Bone marrow (tissue), 2 donors: ENCODE results near the gene PARVA.

ENCODE experiments used
- DNase-seq, 2 donors: peaks; one replicate each; lab custom pipeline; 2025; lab: John Stamatoyannopoulos, UW

PARVA gene

DNA sequence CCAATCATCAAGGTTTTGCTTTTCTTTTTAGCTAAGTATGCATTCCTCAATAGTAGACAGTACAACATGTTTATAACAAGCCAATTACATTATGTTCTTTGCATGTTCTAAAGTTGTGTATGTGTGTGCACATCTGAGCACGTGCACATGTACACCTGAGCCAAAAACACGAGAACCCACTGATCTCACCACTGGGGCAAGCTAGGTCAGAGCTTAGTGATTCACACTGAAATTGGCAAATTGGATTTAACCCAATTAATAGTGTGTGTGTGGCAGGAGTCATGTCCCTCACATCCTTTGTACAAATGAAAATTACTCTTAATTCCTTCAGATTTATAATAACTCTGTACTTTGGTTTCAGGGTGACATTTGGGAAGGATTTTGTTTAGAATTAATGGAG, 151.1 kb downstream of the PARVA start:
- DNase-seq, result no peak

DNA sequence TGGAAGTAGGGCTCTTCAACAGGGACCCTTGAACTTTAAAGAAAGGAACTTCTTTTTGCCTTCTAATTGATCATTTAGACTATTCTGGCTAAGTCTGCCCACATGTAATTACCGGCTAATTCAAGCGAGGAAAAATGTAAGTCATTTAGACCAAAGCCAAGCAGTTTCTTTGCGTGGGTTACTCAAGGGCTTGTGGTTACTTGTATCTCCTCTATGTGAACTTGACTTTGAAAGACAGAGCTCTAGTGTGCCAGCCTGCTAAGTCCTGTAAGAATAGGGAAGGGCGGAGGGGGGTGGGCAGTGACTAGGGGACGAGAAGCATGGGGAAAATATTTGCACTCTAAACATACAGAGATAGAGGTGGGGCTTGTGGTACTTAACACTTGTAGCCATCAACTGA, 151.7 kb downstream of the PARVA start:
- no peak for DNase-seq

DNA sequence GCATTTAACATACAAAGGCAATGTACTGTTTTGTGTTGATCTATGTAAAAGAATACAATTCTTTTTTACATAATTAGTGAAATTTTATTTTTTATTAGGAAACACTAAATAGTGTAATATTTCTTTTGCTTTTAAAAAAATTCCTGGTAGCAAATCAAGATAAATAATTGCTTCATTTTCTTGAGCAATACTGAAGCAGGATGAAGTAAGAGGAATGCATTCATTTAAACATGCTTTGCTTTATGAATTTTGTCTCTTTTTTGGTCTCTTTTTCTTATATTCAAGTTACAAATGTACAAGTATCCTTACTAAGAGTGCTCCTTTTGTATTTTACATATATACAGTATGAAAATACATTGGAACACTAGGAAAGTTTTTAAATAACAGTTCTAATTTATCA, 152.4 kb downstream of the PARVA start:
- DNase-seq, result no peak

DNA sequence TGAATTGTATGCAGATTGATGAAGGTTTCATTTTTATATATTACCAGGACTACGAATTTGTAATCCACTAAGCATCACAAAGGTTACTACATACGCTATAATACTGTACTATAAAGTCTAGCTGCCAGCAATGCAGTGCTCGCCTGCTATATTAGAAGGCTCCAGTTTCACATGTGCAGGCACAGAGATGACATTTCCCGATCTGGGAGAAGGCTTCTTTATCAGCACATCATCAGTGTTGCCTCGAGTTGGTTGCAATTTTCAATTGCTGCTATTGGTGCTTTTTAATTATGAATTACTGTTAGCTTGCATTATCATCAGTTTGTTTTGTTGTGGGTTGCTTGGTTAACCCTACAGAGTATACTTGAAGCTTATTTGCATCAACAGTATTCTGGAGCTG, 153.6 kb downstream of the PARVA start:
- no peak for DNase-seq

DNA sequence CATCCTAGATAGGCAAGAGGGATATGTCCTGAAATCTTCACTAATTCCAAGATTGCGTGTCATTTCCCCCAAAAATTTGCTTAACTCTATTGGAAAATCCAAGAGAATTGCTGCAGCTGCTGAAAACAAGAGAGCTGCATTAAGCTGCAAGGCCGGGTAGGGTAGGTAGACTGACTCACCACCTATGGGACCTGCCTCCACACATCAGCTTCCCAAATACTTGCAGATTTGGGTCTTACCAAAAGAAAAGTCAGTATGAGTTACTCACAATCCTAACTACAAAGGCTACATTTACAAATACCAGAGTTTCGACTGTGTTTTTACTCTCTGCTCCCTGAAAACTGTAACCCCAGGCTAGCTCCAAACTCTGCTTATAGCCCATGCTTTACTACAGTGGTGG, 154.3 kb downstream of the PARVA start:
- DNase-seq, result no peak

DNA sequence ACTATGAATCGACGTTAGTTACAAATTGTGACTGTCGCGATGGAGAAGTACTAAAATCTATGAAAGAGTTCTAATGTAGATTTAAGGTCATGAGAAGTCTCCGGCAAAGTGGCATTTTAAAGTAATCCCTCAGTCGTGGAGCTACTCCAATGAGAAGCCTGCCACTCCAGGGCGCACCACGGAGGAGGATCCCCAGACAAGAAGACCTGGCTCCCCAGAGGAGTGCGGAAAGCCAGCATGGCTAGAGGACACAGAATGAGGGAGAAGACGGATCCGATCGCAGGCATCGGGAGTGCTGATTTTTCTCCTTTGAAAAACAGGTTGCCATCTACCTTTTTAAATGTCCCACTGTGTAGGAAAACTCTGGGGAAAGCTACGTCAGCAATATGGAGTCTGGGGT, 155.2 kb downstream of the PARVA start:
- DNase-seq, result no peak

DNA sequence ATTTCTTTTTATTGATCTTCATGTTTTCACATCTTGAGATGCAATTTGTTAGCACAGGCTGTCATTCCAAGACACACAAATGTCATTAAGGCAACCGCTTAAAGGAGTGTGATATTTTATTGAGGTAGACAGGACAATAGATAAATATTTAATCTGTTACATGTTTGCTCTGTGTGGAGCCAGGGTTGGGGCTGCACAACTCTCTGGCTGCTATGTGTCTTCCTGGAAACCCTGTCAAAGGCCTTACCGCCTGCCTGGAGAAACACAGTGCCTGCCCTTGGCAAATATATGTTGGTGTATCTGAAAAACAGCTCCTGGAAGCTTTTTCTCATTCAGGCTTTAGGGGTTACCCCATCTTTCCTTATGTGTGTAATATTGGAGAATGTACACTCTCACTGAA, 157.2 kb downstream of the PARVA start:
- DNase-seq, result no peak

DNA sequence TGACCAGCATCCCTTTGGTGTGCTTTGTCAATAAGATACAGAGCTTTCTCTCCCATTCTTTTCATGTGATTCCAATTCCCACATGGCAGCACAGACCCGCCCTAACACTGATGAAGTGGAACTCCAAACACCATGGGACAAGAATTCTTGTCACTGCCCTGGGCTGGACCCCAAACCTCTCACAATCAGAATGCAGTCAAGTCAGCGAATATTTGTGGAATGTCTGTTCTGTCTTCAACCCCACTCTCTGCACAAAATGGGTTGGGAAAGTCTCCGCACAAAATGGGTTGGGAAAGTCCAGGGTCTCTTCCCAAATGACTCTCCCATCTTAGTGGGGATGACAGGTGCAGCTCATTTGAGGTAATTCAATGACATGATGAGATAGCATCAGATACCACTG, 157.9 kb downstream of the PARVA start:
- no peak for DNase-seq

DNA sequence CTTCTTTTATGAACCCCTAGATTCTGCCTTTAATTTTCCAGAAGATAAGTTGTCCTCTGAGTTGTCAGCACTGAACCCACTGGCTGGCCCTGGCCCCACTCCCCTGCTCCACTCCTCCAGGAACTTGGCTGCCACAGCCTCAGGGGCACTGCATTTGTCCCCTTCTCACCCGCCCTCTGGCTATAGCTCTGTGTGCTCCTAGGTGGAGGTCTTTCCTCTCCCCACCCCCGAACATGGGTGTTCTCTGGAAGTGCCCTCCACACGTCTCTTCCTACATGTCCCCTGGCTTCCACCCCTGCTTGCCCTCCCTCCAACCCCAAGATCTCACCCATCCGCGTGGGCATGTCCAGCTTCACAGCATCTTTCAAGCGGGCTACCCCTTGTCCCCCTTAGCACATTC, 159.2 kb downstream of the PARVA start:
- no peak for DNase-seq

DNA sequence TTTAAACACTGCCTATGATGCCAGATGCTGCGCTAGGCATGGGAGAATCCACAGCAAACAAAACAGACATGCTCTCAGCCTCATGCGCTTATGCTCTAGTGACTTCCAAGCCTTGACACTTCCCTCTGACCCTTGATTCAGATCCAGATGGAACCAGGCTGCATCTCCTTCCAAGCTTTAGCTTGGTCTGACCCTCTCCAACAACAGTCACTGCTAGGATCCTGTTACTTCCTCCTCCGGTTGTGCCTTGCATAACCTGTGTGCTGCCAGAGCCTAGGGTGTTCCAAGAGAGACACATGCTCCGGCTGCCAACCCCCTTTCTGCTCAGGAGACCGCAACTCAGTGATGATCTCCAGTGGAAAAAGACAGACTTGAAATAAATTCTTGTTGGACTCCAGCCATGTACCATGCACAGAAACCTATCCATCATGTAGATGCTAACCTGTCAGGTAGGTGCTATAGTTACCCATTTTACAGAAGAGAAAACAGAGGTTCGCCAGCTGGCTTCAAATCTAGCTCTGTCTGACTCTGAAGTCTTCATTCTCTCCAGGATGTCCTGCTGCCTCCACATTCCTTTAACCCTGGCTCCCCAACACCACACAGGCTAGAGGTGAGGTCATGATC, 160.5 kb downstream of the PARVA start:
- DNase-seq, result no peak

DNA sequence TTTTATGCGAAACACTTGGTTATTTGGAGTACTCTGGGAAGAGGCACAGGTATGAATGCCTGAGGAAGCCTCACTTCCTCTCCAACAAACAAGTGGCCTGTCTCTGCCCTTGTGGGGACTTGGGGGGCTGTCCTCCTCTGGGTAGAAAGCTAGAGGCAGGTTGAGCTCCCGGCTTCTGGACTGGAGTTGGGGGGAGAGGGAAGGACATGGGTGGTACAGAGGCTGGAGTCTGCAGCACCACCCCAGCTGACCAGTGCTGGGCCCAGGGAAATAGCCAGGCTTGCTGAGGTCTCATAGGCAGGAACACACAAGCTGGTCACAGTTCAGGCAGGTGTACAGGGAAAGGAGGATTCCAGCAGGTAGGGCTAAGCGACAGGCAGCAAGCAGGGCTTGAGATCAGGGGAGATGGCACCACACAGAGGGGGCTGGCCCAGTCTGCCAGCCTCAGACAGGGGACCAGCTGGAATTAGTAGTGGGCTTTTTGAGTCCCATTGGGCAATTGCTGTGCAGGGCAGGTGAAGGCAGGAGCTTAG, 161.6 kb downstream of the PARVA start:
- DNase-seq, result no peak

DNA sequence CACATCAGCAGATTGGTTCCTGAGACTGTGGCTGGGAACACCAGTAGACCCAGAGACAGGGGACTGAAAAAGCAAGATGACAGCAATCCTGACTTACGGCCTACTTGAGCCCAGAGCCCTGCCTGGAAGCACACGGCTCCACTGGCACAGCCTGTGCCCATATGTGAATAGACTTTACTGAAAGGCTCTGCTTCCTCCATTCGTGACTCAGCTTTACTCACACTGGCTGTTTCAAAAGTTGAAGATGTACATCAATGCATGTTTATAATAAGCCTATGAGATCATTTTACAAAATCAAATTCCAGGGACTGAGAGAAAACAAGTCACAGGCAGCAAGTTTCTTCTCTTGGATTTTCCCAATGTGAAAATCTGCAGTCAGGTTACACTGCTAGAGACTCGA, 162.2 kb downstream of the PARVA start:
- DNase-seq, result no peak

DNA sequence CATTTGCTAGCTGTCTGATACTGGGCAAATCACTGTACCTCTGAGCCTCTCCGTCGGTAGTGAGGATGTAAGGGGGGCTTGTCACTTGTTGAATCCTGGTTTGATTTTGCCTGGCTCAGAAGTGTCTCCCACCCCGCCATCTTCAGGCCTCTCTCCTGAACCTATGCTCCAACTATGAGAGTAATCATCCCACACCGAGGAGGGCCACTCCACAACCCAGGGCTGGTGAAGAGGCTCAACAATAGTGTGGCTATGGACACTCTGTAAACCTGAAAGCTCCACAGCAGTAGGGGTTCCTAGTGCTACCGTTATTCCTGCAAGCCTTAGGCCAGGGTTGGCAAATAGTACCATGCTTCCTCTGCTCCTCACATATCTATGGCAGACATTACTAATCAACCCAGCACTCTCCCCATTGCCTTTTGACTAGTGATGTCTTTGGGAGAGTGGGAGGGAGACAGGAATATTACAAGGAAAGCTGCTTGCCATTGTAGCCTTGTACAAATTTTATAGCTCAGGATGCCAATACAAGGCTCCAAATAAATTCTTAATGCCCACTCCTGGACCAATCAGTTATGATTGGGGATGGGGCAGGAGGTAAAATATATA, 162.8 kb downstream of the PARVA start:
- DNase-seq, result no peak

DNA sequence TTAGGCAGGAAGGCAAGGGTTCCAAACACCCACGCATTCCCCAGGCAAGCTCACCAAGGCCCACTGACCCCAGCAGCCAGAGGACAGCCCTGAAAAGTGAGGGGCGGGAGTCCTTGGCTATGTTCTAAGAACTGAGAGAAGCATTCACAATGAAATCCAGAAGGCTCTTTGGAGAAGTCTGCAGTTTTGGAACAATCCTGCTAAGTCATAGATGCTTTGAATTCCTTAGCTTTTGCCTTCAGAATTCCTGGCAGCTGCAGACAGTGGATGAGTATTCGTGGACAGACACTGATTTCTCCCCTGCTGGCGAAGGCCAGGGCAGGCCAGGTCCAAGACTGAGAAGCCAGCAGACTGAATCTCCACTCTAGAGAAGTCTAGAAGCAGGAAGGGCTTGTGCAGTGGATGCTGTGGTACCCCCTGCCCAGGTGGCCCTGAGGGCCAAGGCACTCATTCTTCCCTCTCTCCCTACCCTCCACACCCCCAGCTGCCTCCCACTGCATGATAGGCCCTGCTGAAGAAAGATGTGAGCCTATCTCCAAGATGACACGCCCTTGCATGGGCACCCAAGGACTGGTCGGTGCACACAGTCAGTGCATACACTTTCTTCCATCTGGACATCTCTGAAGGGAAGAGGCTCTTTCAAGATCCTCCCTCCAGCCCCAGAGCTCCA, 163.7 kb downstream of the PARVA start:
- DNase-seq, result no peak

DNA sequence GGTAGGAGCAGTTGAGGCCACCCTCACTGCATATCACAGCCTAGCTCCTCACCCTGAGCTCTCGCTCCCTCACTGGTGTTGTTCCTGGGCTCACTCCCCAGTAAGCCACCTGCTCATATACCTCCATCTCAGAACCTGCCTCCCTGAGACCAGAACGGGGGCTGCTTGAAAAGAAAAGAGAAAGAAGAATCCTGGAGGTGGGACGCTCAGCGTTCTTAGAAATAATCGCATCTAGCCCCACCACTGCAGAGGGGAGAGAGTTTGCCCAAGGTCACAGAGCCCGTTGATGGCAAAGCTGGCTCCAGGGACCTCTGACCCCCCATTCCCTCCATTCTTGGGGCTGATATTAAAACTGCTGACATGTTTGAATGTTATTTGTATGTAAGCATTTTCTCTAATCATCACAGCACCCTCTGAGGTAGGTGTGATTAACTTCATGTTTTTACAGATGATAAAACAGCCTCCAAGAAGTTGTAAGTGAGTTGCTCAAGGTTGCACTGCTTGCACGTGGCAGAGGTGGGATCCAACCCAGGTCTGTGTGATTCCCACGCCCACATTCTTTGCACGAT, 164.3 kb downstream of the PARVA start:
- DNase-seq, result no peak

DNA sequence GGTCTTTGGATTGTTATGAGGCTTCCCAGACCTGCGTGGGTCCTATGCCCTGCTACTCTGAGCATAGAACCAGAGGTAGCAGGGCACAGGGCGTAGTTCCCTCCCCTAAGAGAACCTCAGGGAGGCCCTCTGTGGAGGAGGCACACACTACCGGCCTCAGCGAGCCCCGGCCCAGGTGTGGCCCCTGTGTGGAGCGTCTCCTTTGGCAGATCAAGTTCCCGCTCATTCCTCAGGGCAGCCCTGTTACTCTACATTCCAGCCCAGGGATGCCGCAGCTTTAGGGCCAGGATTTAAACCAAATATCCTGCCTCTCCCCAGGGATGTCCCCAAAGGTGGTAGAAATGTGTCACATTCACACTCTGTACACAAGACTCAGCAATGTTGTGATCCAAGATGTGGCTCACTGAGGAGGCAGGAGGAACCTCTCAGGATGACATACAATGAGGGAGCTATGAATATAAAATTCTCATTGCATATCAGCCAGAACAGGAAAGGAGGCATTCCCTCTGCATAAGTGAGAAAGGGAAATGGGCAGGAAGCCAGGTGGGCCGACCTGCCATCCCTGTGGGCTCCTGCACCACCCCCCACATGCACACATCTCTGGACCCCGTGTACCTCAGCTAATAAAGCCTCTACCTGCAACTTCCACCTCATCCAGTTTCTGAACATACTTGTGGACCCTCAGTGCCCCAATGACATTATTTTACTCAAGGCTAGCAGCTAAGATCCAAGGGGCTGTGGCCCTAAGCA, 165.0 kb downstream of the PARVA start:
- no peak for DNase-seq

DNA sequence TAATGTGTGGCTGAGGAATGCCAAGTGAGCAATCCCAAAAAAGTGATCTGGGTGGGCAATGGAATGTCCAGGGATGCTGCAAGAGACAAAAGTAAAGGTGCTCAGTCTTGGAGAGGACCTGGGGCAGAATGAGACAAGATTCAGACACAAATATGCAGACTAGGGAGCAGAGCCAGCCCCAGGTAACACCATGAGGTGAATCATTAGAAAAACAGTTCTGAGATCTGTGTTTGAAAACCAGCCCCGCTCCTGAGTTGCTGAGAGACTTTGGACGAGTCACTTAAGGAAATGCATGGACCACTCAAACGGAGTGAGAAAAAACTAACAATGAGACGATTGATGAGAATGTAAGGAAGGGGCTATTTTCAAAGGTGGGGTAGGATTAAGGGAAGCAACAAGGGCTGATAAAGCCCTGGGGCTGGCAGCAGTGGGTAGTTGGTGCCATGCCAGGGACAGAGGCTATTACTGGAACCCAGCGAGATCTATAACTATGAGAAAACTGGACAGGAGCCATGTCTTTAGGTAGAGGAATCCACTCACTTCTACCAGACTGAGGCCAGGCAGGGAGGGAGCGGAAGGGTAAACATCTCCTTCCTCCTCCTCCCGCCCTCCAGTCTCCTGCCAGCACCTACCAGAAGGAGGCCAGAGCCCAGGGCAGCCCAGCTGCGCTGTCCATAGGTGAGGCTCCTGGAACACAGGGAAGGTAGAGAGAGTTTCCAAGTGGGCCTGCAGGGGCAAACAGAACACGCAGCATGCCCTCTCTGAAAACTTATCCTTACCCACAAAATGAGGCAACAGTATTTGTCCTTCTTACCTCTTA, 166.4 kb downstream of the PARVA start:
- no peak for DNase-seq

DNA sequence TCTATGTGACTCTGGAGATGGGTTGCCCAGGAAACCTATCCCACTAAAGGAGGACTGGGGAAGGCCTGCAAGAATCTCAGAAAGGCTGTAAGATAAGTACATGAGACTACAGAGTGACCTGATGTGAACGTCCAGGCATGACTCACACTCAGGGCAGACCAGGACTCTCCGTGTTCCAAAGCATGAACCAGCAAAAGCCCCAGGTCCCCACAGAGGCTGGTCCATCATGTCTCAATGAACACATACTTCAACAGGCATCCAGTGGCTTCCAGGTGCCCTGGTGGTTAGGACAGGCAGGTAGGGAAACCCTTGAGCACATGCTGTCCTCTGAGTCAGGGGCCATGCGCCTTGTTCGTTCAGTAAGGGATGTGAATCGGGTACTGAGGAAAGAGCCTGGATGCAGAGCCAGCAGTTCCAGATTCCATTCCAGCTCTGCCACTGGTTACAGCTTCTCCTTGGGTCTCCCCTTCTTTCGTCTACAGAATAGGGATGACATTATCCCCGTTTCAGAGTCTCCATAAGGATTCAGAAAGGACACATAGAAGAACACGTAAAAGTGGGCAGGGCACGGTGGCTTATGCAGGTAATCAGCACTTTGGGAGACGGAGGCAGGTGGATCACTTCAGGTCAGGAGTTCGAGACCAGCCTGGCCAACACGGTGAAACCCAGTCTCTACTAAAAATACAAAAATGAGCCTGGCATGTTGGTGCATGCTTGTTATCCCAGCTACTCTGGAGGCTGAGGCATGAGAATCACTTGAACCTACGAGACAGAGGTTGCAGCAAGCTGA, 167.8 kb downstream of the PARVA start:
- DNase-seq, result no peak

DNA sequence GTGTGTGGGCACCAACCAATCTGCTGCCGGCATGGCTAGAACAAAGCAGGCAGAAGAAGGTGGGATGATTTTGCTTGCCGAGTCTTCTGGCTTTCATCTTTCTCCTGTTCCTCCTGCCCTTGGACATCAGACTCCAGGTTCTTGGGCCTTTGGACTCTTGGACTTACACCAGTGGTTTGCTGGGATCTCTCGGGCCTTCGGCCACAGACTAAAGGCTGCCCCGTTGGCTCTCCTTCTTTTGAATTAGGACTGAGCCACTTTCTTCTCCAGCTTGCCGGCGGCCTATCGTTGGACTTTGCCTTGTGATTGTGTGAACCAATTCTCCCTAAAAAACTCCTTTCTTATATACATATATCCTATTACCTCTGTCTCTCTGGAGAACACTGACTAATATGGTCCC, 168.8 kb downstream of the PARVA start:
- DNase-seq, result no peak

DNA sequence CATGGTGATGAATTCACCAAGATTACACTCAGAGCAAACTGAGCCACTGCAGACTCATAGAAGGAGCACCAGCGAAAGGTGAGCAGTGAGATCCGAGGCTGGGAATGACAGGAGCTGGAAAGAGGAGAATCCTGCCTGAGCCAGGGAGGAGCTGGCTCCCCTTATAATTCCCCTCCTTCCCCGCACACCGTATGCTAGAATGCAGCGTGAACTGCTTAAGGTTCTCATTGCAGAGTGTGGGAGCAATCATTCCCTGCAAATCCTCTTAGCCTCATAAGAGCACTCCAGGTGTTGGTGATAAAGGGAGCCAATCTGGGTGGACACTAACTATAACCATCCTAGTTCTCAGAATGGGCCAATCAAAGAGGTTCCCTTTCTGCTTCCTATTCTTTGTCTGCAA, 169.3 kb downstream of the PARVA start:
- DNase-seq, result no peak
